Measurements from ENCODE around the gene MARCHF9.
"Not testable (repeated sequence)": the region's sequence is repeated elsewhere in the genome, so short reads cannot be mapped to it uniquely, and the experiment has no call there.

MARCHF9 gene

DNA sequence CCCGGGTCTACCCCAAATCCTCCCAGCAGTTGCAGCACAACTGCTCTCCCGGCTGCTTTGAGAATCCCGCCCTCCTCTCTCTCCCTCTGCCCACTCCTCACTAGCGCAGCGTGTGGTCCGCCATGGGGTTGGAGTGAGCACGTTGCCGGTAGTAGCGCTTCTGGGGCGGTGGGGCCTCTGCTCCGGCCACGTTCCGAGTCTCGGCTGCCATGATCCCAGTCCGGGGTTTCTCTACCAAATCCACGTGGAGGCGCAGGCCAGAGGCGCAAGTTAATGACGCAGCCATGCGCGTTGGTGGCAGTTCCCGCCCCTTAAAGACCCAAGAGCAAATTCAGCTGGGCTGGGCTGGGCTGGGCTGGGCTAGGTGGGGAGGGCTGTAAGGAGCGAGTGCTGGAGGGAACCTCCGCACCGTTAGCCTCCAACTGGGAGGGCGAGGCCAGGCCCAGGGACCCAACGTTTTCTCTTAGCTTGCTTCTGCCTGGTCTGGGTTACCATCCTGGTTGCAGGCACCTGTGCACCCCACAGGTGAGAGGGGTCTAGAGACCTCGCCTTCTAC lies 17.0 kb downstream of the MARCHF9 start, which contains the start of gene METTL1:
METTL1 (minus strand) TSS at position 233 of the 556 bp plus-strand sequence; CDS start at position 211, 22 bp downstream.
- DNase-seq = peak; percentile 81

DNA sequence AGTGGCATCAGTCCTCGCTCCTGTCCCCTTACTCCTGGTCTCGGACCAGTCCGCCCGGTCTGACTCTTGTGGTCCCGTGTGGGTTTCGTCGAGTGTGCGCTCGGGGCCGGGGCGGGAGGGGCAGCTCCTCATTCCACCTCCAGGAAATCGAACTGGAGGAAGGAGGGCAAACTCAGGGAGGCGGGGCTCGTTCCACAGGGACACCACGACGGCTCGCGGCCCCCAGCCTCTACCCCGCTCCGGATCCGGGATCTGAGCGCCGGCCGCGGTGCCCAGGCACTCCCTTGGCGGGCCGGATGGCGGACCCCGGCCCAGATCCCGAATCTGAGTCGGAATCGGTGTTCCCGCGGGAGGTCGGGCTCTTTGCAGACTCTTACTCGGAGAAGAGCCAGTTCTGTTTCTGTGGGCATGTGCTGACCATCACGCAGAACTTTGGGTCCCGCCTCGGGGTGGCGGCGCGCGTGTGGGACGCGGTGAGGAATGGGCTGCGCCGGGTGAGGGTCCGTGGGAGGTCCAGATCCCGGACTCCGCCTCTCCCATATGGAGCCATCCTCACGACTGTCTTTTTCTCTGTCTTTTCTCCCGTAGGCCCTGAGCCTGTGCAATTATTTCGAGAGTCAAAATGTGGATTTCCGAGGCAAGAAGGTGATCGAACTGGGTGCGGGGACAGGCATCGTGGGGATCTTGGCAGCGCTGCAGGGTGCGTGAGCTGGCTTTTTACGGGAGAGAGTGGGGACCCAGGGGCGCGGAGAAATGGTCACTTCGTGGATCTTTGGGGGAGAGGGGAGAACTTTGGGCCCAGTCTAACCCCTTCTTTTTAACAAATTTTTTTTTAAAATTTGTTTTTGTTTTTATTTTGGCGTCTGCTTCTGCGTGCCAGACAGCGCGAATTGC lies 17.8 kb downstream of the MARCHF9 start, which contains the start of gene EEF1AKMT3:
EEF1AKMT3 (plus strand) TSS at position 186 of the 894 bp plus-strand sequence; CDS start at position 297, 111 bp downstream.
- no peak for DNase-seq

DNA sequence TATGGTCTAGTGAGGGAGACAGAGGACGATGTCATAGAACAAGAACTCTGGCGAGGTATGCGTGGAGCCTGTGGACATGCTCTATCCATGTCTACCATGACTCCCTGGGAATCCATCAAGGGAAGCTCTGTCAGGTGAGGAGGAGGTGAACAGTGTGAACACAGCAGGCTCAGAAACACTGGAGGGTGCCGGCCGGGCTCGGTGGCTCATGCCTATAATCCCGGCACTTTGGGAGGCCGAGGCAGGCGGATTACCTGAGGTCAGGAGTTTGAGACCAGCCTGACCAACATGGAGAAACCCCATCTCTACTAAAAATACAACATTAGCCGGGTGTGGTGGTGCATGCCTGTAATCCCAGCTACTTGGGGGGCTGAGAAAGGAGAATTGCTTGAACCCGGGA lies 19.7 kb downstream of the MARCHF9 start:
- not testable (repeated sequence) for DNase-seq

DNA sequence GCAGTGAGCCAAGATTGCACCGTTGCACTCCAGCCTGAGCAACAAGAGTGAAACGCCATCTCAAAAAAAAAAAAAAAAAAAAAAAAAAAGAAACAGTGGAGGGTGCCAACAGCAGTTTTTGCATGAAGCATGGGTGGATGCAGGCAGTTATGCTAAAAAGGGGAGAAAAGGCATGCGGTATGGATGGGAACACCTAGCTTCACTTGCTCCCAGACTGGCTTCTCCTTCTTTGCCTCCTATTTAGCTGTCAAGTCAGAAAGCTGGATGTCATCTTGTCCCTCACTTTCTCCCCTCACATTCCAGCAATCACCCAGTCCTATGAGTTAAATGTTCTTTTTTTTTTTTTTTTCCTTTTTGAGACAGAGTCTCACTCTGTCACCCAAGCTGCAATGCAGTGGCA lies 20.1 kb downstream of the MARCHF9 start:
- DNase-seq = no peak

DNA sequence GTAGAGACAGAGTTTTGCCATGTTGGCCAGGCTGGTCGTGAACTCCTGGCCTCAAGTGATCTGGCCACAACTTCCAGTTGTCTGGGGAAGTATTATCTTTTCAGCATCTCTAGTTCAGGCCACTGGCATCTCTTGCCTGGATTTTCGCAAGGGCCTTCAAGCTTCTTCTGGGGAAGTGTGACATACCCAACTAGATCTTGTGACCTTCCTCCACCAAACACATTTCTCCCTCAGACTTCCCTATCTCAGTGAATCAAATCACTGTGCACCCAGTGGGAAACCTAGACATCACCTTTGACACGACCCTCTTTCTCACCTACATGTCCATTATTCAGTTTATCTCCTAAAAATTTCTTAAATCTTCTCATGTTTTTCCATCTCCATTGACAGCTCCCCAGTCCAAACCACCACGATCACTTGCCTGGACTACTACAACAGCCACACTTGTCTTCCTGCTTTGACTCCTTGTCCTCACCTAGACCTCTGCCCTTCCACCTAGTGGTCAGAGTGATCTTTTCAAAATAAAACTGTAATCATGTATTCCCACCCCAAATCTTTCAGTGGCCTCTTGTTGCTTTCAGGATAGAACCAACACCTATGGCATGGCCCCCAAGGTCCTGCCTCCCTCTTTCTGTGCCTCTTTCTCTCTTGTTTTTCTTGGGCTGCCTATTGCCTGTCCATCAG lies 20.8 kb downstream of the MARCHF9 start:
- no peak for DNase-seq

DNA sequence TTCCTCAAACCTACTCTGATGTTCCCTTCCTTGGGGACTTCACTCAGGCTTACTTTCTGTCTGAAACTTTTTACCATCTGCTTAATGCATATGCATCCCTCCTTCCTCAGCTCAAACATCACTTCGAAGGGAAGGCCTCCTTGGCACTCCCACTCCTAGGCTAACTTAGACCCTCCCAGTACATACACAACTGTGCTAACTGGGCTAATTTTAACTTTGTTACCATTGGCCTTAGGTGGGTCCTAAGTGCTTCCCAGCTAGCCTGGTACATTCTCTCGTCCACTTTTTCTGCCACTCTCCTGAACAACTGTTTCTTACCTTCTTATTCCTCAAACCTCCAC lies 21.3 kb downstream of the MARCHF9 start:
- DNase-seq = no peak

DNA sequence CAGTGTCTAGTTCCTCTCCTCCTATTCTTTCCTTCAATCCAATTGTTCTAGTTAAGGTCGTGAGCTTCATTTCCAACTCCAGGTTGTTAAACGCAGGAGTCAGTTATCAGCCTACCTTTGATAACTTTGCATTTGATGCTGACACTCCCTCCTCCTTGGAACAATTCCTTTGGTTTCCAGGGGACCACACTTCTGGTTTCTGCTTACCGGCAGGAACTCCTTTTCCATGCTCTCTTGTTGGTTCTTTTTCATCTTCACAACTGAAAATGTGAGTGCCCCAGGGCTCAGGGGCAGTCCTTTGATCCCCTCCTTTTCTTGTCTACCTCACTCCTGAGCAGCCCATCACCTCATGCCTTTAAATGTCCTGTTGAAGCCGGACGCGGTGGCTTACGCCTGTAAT lies 22.5 kb downstream of the MARCHF9 start:
- DNase-seq = no peak

DNA sequence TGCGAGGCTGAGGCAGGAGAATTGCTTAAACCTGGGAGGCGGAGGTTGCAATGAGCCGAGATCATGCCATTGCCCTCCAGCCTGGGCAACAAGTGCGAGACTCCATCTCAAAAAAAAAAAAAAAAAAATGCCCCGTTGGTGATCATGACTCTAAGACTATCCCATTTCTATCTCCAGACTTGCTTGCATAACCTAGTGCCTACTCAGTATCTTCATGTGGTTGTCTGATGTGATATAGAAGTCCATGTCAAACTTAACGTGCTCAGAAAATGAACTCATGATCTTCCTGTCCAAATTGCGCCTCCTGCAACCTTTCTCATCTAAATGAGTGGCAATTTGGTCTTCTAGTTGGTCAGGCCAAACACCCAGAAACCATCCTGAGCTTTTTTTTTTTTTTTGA lies 23.0 kb downstream of the MARCHF9 start:
- DNase-seq = no peak

DNA sequence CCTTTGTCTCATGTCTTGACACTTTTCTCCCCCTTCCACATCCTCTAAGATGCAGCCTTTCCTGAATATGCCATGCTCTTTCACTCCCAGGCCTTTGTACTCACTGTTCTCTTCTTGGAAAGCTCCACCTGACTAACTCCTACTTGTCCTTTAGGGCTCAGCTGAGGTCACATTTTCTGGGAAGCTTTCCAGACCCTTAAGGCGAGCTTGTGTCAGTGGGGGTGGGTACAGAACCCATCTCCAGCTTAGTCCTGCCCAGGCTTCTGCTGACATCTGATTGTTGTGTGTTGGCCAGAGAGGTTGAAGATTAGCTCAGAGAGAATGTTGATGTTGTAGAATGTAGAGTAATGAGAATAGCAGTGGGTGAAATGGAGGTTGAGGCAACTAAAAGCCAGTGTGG lies 24.8 kb downstream of the MARCHF9 start:
- DNase-seq = no peak

DNA sequence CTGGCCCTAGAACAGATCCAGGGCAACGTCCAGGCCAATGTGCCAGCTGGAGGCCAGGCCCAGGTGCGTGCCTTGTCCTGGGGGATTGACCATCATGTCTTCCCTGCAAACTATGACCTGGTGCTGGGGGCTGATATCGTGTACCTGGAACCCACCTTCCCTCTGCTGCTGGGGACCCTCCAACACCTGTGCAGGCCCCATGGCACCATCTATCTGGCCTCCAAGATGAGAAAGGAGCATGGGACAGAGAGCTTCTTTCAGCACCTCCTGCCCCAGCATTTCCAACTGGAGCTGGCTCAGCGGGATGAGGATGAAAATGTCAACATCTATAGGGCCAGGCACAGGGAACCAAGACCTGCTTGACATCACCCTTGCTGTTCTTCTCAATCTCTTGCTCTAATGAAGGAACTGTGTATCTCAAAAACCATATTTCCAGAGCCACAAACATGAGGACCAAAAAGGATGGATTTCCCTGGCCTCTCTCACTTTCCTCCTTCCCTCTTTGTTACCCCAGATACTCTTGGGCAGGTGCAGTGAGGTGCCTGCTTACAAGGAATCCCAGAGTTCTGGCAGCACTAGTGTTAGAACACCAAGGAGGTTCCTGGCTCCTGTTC lies 25.5 kb downstream of the MARCHF9 start:
- DNase-seq = no peak

DNA sequence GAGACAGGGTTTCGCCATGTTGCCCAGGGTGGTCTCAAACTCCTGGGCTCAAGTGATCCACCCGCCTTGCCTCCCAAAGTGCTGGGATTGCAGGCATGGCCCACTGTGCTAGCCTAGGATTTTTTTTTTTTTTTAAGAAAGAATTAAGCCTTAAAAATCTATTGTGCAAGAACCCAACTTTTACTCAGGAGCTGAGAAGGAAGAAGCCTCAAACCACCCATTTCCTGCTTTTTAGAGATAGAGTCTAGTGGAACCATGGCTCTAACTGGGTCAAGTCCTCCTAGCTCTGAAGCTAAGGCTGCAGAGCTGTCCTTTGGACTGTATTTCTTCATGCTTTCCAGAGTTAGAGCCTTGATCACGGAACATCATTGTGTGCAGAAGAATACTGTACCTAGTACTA lies 26.3 kb downstream of the MARCHF9 start:
- DNase-seq = no peak

DNA sequence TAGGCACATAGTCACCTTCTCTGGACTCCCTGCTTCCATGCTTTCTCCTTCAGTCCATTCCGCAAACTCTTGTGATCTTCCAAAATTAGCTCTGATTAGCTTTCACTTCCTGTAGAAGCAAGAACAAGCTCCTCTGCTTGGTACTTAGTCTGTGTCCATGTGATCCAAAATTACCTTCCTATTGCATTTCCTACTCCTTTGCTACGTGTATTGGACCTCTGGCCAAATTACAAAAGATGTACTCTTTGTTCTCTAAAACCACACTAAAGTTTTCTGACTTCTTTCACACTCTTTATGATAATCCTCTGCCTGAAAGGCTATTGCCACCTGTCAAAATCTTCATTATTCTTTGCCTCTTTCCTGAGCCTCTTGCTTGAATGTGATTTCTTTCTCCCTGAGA lies 26.9 kb downstream of the MARCHF9 start:
- DNase-seq = no peak

DNA sequence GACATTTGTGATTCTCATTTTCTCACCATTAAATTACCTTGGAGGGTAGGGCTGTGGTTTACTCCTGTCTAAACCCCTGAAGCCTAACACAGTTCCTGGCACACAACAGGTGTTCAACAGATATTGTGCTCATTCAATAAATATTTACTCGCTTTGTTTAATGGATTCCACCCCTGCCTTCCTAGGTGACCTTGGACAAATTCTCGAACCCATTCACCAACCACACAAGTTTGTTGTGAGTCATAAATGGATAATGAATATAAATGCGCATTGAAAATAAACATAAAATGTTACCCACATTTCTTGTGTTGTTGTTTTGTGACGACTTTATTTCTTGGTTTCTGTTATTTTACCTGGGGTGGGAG lies 27.3 kb downstream of the MARCHF9 start:
- no peak for DNase-seq

DNA sequence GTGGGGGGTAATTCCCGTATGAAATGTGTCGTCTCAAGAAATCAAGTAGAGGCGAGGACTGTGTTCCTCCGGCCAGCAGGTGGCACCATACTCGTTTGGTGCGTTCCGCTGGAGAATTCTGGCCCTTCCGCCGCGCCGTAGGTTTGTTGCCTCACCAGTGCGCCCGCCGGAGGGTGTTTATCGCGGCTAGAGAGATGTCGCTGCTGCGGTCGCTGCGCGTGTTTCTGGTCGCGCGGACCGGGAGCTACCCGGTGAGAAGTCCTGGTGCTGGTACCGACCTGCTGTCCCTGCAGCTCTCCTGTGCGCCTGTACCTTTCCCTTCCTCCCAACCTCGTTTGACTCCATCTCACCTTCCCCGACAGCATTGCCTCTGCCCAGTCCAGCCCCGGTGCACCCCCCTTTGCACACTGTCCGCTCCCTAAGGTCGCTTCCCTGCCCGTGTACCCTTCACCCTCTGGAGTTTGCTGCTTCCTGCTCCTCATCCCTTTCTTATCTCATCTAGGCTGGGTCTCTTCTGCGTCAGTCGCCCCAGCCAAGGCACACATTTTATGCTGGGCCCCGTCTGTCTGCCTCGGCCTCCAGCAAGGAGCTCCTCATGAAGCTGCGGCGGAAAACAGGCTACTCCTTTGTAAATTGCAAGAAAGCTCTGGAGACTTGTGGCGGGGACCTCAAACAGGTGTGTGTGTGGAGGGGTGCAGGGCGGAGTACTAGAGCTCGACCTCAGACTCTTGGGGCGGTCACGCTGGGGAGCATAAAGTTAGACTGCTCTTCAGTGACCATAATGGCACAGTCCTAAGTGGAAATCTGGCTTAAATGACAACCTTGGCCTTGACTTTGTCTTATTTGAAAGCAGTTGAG lies 27.9 kb downstream of the MARCHF9 start, which contains the start of gene TSFM:
TSFM (plus strand) TSS at position 180 of the 858 bp plus-strand sequence; CDS start at position 195, 15 bp downstream.
- peak; percentile 93 for DNase-seq

DNA sequence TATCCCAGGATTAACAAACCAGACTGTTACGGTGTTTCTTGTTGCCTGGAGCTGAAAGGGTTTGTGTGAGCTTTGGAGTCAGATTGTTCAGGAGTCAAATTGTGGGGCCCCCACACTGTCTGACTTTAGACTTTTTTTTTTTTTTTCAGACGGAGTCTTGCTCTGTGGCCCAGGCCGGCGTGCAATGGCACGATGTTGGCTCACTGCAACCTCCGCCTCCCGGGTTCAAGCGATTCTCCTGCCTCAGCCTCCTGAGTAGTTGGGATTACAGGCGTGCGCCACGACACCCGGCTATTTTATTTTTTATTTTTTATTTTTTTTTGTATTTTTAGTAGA lies 28.5 kb downstream of the MARCHF9 start:
- DNase-seq = no peak

DNA sequence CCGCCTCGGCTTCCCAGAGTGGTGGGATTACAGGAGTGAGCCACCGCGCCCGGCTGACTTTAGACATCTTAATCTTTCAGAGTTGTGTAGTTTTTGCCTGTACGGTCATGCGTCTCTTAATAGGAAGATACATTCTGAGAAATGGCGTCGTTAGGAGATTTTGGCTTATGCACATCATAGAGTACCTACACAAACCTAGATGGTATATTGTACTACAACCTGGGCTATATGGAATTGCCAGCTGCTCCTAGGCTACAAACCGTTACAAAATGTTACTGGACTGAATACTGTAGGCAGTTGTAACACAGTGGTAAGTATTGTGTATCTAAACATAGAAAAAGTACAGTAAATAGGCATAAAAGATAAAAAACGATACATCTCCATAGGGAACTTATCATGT lies 29.0 kb downstream of the MARCHF9 start:
- no peak for DNase-seq

DNA sequence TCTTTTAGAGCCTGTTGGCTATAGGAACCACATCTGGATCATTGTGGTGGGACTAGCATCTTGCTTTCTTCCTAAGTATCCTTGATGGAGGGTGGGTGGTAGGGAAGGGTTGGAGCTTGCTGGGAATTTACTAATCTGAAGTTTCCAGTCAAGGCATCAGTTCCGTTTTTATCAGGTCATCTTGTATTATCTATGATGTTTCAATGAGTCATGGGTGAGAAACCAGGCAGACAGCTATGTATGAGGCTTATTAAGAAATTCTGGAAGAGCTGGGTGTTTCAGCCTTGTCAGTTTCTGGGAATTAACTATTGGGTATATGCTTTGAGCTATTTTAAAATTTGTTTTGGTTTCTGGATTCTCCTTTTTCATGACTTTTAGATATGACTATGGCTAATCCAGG lies 39.0 kb downstream of the MARCHF9 start:
- DNase-seq = no peak

DNA sequence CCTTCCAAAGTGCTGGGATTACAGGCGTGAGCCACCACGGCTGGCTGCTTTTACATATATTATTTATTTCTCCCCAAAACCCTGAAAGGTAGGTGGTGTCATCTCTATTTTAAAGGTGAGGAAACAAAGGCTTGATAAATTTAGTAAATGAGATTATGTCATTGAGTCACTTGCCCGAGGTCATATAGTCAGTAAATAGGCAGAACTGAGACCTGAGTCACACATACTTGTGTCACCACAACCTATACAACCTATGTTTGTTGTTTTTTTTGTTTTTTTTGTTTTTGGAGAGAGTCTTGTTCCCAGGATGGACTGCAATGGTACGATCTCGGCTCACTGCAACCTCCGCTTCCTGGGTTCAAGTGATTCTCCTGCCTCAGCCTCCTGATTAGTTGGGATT lies 40.5 kb downstream of the MARCHF9 start:
- DNase-seq = no peak

DNA sequence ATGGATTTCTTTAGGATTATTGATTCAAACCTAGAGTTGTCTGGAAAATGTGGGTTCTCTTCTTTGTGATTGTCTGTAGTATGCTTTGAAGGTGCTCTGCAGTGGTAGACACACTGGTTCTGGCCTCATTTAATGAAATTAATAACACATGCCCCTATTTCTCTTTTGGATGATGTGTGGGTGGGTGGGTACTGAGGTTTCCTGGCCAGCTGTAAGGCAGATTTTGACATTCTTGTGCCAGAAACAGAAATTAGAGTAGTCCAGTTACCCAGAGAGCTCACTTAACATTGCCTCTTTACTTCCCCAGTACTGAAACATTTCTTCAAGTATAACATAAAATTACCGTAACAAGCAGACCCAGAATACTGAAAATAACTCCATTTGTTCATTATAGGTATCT lies 42.1 kb downstream of the MARCHF9 start:
- no peak for DNase-seq

DNA sequence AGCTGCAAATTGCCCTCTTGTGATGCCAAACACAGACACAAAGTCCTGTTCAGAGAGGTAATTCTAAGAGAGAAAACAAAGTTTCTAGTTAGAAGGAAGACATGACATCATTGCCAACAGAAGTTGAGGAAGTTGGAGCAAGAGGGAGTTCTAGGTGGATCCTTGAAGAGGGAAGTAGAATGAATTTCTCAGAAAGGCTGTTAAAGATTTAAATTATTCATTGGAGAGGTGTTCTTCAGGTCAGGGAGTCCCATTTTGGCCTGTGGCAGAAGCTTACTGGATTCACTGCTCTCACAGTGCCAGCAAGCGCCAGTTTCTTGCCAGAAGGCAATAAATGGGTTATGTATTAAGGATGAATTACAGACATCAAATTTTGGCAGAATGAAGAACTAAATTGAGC lies 43.0 kb downstream of the MARCHF9 start:
- DNase-seq = no peak

DNA sequence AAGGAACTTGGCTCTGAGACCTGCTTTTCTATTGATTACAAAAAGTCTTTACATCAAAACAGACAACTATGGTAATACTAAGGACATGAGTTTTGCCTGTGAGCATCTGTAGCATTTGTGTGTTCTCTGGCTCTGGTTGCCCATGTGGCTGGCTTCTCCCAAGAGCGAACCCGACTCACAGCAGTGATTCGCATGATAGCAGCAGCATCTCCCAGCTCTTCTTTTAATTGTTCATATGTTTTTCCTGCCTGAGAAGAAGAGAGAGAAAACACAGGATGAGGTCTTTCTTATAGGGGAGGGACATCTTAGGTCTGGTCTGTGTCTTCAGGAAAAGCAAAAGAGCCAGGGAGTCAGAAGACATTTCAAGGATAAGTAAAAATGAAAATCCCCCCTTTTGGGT lies 46.1 kb downstream of the MARCHF9 start:
- no peak for DNase-seq

DNA sequence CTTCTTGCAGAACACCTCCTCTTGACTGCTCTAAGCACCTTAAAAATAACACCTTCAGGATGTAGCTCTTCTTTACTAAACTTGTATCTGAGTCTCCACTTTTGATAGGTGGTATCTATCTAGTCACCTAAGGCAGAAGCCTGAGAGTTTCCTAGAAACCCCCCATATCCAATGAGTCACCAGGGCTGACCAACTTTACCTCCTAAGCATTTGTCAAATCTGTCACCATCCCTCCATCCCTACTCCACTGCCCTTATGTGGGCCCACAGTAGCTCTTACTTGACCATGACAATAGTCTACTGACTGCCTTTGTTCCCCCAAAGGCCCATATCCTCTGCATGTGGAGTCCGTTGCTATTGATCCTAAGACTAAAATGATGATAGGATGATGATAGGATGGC lies 47.7 kb downstream of the MARCHF9 start:
- no peak for DNase-seq
